HepG2 (cell line): Measurements from ENCODE around the gene CYTH1. TPM values are rescaled to one million over a fixed set of nuclear protein-coding genes. Genes with fewer than 3 reads are reported as not detected.

Source experiments
- ATAC-seq: fragments of 200-7000 bp; cut with Tn5 transposase; 3 replicates; pipeline ENCODE4 v1.9.1; 2020; ENCODE audit warnings: mild to moderate bottlenecking, moderate library complexity
- BruUV-seq: library from RNA; stranded (reverse); fragments of 400-500 nt; replicated peaks from 2 replicates; lab custom pipeline; 2021; lab: Mats Ljungman, UMichigan
- CTCF ChIA-PET: fragments of 300-600 bp; formaldehyde crosslinking; extraction: SDS; loops from one replicate; lab custom pipeline; 2021; ENCODE audit warnings: low total read pairs, inconsistent platforms, low intra/inter-chr PET ratio; lab: Yijun Ruan, JAX
- POLR2A ChIA-PET: fragments of 350-600 bp; sonication (Branson Sonifier 250); formaldehyde crosslinking; loops from one replicate; lab custom pipeline; 2020; ENCODE audit warnings: antibody characterized with exemption, inconsistent platforms; lab: Yijun Ruan, JAX
- DNase-seq: peaks from one replicate; pipeline ENCODE4 v3.0.0-alpha.2; 2015; ENCODE audit warnings: low spot score
- FAIRE-seq: peaks from 3 replicates; lab custom pipeline; 2011; peaks lifted over from hg19 to GRCh38; lab: Jason Lieb, UNC
- H2AFZ ChIP-seq: one replicate; pipeline ENCODE4 v1.6.1; 2011; ENCODE audit warnings: low read length, inconsistent platforms
- H3K27ac ChIP-seq: fragments of 300-600 bp; 3 replicates; pipeline ENCODE4 v1.8.0; 2011; ENCODE audit warnings: mixed run types, mild to moderate bottlenecking, mixed read lengths, low read length, inconsistent platforms; ENCODE audit not compliant: insufficient read depth; ENCODE audit errors: extremely low read length
- H3K27me3 ChIP-seq, 2 experiments: fragments of 200-600 bp in 1 of 2; 2 replicates in 1 of 2; 3 replicates in 1 of 2; pipeline versions ENCODE4 v1.6.0 to v1.8.0; 2011; ENCODE audit warnings: low read length in 2 of 2, mild to moderate bottlenecking in 2 of 2, moderate library complexity in 2 of 2, inconsistent platforms in 1 of 2; ENCODE audit not compliant: insufficient read depth in 2 of 2, control insufficient read depth in 1 of 2
- H3K36me3 ChIP-seq, 2 experiments: fragments of 200-600 bp in 1 of 2; replicated peaks in 1 of 2; 2 replicates in 1 of 2; 3 replicates in 1 of 2; pipeline versions ENCODE4 v1.5.1 to v1.8.0; 2011; ENCODE audit warnings: low read length in 2 of 2, inconsistent platforms in 1 of 2; ENCODE audit not compliant: insufficient read depth in 2 of 2, control insufficient read depth in 1 of 2
- H3K4me1 ChIP-seq: 2 replicates; pipeline ENCODE4 v1.5.1; 2012; ENCODE audit warnings: low read length, inconsistent platforms; ENCODE audit not compliant: insufficient read depth
- H3K4me2 ChIP-seq: 2 replicates; pipeline ENCODE4 v1.6.0; 2011; ENCODE audit warnings: low read depth, low read length, inconsistent platforms
- H3K4me3 ChIP-seq, 3 experiments: fragments of 200-600 bp in 1 of 3; sonication (generic), shearing (Covaris generic) in 1 of 3; replicated peaks in 1 of 3; 2 replicates each; pipeline ENCODE4 v1.5.1; 2011 to 2016; ENCODE audit warnings: low read length in 3 of 3, inconsistent platforms in 2 of 3, low read depth in 2 of 3, mild to moderate bottlenecking in 2 of 3, control low read depth in 1 of 3, mixed read lengths in 1 of 3; ENCODE audit not compliant: insufficient read depth in 1 of 3
- H3K79me2 ChIP-seq: one replicate; pipeline ENCODE4 v1.6.1; 2011; ENCODE audit warnings: low read length, inconsistent platforms; ENCODE audit not compliant: insufficient read depth
- H3K9ac ChIP-seq: 2 replicates; pipeline ENCODE4 v1.6.0; 2011; ENCODE audit warnings: mild to moderate bottlenecking, low read depth, low read length, inconsistent platforms; ENCODE audit not compliant: insufficient read depth
- H3K9me3 ChIP-seq: 2 replicates; pipeline ENCODE4 v1.5.1; 2012; ENCODE audit warnings: mild to moderate bottlenecking, low read length
- H4K20me1 ChIP-seq: 2 replicates; pipeline ENCODE4 v1.6.0; 2011; ENCODE audit warnings: inconsistent platforms, mild to moderate bottlenecking, low read length, moderate library complexity; ENCODE audit not compliant: insufficient read depth
- CBX2 ChIP-seq, 2 experiments: fragments of 200-600 bp in 1 of 2; sonication (generic); formaldehyde crosslinking in 1 of 2; IDR thresholded peaks; 2 replicates each; pipeline versions ENCODE4 v1.7.0 to v1.8.1; 2018 to 2022; ENCODE audit warnings: low read depth in 2 of 2, low read length in 1 of 2, mild to moderate bottlenecking in 1 of 2, missing genetic modification reagents in 1 of 2
- FLYWCH1 ChIP-seq: sonication (generic); formaldehyde crosslinking; IDR thresholded peaks from 2 replicates; pipeline ENCODE4 v1.8.1; 2023; ENCODE audit warnings: mild to moderate bottlenecking, missing genetic modification reagents
- JUND ChIP-seq: sonication (generic); formaldehyde crosslinking; IDR thresholded peaks from 2 replicates; pipeline ENCODE4 v1.8.0; 2022; ENCODE audit warnings: mild to moderate bottlenecking, missing genetic modification reagents
- MBD4 ChIP-seq: IDR thresholded peaks from 2 replicates; pipeline ENCODE4 v1.6.1; 2012; ENCODE audit warnings: low read length, inconsistent platforms, borderline replicate concordance
- MXD3 ChIP-seq: IDR thresholded peaks from 2 replicates; pipeline ENCODE4 v1.6.1; 2016; ENCODE audit warnings: mild to moderate bottlenecking, missing biosample characterization, missing genetic modification reagents
- NFIC ChIP-seq: IDR thresholded peaks from 2 replicates; pipeline ENCODE4 v1.6.1; 2012; ENCODE audit warnings: mild to moderate bottlenecking, low read length, inconsistent platforms
- PITX1 ChIP-seq: sonication (generic); formaldehyde crosslinking; IDR thresholded peaks from 2 replicates; pipeline ENCODE4 v1.5.1; 2020; ENCODE audit warnings: mild to moderate bottlenecking, missing genetic modification reagents
- POLR2G ChIP-seq: fragments of 200-400 bp; formaldehyde crosslinking; IDR thresholded peaks from 2 replicates; pipeline ENCODE4 v1.6.1; 2018; ENCODE audit warnings: mild to moderate bottlenecking, low read depth, low read length, moderate library complexity
- RCOR2 ChIP-seq: IDR thresholded peaks from 2 replicates; pipeline ENCODE4 v1.6.1; 2016; ENCODE audit warnings: missing biosample characterization, missing genetic modification reagents
- ZFX ChIP-seq: sonication (generic); formaldehyde crosslinking; IDR thresholded peaks from 2 replicates; pipeline ENCODE4 v1.4.0; 2020; ENCODE audit warnings: mild to moderate bottlenecking, low read depth, missing genetic modification reagents, moderate library complexity
- ZMYM2 ChIP-seq: sonication (generic); formaldehyde crosslinking; IDR thresholded peaks from 2 replicates; pipeline ENCODE4 v1.8.0; 2022; ENCODE audit warnings: mild to moderate bottlenecking, missing genetic modification reagents
- ZNF572 ChIP-seq: sonication (generic); formaldehyde crosslinking; IDR thresholded peaks from 2 replicates; pipeline ENCODE4 v1.5.1; 2020; ENCODE audit warnings: mild to moderate bottlenecking, missing genetic modification reagents
- ZNF574 ChIP-seq: sonication (generic); formaldehyde crosslinking; IDR thresholded peaks from 2 replicates; pipeline ENCODE4 v1.4.0; 2020; ENCODE audit warnings: missing genetic modification reagents
- ZNF710 ChIP-seq: sonication (generic); formaldehyde crosslinking; IDR thresholded peaks from 2 replicates; pipeline ENCODE4 v1.5.0; 2020; ENCODE audit warnings: mild to moderate bottlenecking, missing genetic modification reagents, borderline replicate concordance
- ZNF839 ChIP-seq: sonication (generic); formaldehyde crosslinking; IDR thresholded peaks from 2 replicates; pipeline ENCODE4 v1.4.0; 2020; ENCODE audit warnings: missing genetic modification reagents, mild to moderate bottlenecking, borderline replicate concordance
- ZXDC ChIP-seq: sonication (generic); formaldehyde crosslinking; IDR thresholded peaks from 2 replicates; pipeline ENCODE4 v1.5.0; 2020; ENCODE audit warnings: mild to moderate bottlenecking, missing genetic modification reagents
- WGBS: methylation state at CpG from one replicate; pipeline ENCODE4 v1.1.6; 2017; ENCODE audit warnings: low lambda C conversion rate; 5-methylcytosine and 5-hydroxymethylcytosine counted together
- in situ Hi-C: cut with HindIII; loops from 2 replicates; pipeline ENCODE4 v1.10.0; 2017; ENCODE audit warnings: low pct_unique_long_range_greater_than_20kb; ENCODE audit not compliant: extremely low pct_ligation_motif_present
- intact Hi-C: fragments of 100-400 bp; cut with micrococcal nuclease; formaldehyde crosslinking; loops from one replicate; pipeline ENCODE4 v1.10.0; 2022; ENCODE audit not compliant: unreplicated experiment
- polyA plus RNA-seq, 8 experiments: library from polyadenylated mRNA; depleted of rRNA in 3 of 8; stranded (reverse) in 7 of 8; unstranded in 1 of 8; fragments of >200 nt; fragmentation: Illumina TruSeq in 4 of 8; extraction: Trizol in 4 of 8; gene quantifications; 2 replicates each; pipeline versions ENCODE4 v1.2.1 to v1.2.3, GENCODE V29; 2011 to 2016; ENCODE audit warnings: low read depth in 4 of 8, missing spikeins in 1 of 8, mixed read lengths in 1 of 8; ENCODE audit not compliant: insufficient read depth in 1 of 8
- total RNA-seq, 5 experiments: library from RNA; depleted of rRNA; stranded (reverse); fragments of >200 nt; fragmentation: Illumina TruSeq; extraction: Trizol; gene quantifications; 2 replicates each; pipeline ENCODE4 v1.2.3, GENCODE V29; 2016; ENCODE audit warnings: low read depth in 1 of 5

CYTH1 gene
- total and polyA plus RNA-seq, 2 of the 13 experiments (the other 11 are each of a cell fraction or from before 2014, with no cell fraction given), result 20.1 to 48.9 TPM

GRCh38 chr17:78705071-78705470, 77.0 kb downstream of the CYTH1 start (continued):
- TF ChIP-seq CBX2 (IDR thresholded peaks at IDR 0.05; ENCODE audit: low read depth, low read length) (no peak), CBX2 (CRISPR knock-in tag; IDR thresholded peaks at IDR 0.05; ENCODE audit: low read depth) (no peak), ZNF572 (no peak), ZNF710 (CRISPR knock-in tag) (no peak), ZMYM2 (CRISPR knock-in tag) (no peak)
- TF ChIP-seq, all 625 proteins: peak for 0

- FAIRE-seq, result no peak
- in situ Hi-C loops, result no loop called here
- no peak for DNase-seq
- TF ChIP-seq ZNF574 (no peak), NFIC (no peak), ZXDC (CRISPR knock-in tag) (no peak), ZFX (CRISPR knock-in tag) (no peak), POLR2G (no peak), ZNF839 (CRISPR knock-in tag) (no peak), RCOR2 (CRISPR knock-in tag) (no peak), FLYWCH1 (no peak), MXD3 (CRISPR knock-in tag) (no peak), JUND (CRISPR knock-in tag) (no peak), MBD4 (no peak), PITX1 (CRISPR knock-in tag) (no peak)
Observed at GRCh38 chr17:78704594-78704993, 77.5 kb downstream of the CYTH1 start.

More at GRCh38 chr17:78704594-78704993, 77.5 kb downstream of the CYTH1 start:
- no peak overlapping the region for H3K27ac ChIP-seq
- no peak overlapping the region for H3K9ac ChIP-seq
- ATAC-seq, result no peak
- H3K4me1 ChIP-seq, result peaks cover 10% of the 10 kb centered on the region
- no peaks in the 10 kb centered on the region; the same call in 1 of the 2 replicates for H4K20me1 ChIP-seq
- intact Hi-C loops, result no loop called here
- no peaks in the 10 kb centered on the region for H3K27me3 ChIP-seq
- 100% methylated on average over 3 of the region's 3 CpGs for WGBS
- no peak overlapping the region for H3K4me3 ChIP-seq
- H2AFZ ChIP-seq, result no peak overlapping the region
- no TSS peak for BruUV-seq
- H3K79me2 ChIP-seq, result no peaks in the 10 kb centered on the region
- POLR2A ChIA-PET, result no interaction called here
- peaks cover 12 to 54% of the 10 kb centered on the region in 2 experiments for H3K36me3 ChIP-seq
- no peak overlapping the region for H3K4me2 ChIP-seq
- CTCF ChIA-PET, result no interaction called here
- no peaks in the 10 kb centered on the region for H3K9me3 ChIP-seq
